Adipose tissue (tissue), 3 donors: Measurements from ENCODE around the gene EBI3. TPM values are rescaled to one million over a fixed set of nuclear protein-coding genes. Genes with fewer than 3 reads are reported as not detected.

Source experiments
- polyA plus RNA-seq, 3 donors: library from polyadenylated mRNA; stranded (reverse); fragments of 200-250 nt; gene quantifications; one replicate each; pipeline ENCODE4 v1.2.3, GENCODE V29; 2013
- donor health status: healthy with polysubstance abuse.
- donor health status: Bipolar disorder and iron deficiency.
- donor health status: healthy.

The EBI3 gene
- polyA plus RNA-seq, 3 donors, result 1.4 to 3.5 (median 3.0) TPM

Other genes with a start within 250 kb of the EBI3 start
- 1,000 to 10,000 TPM; 1,566 to 2,151 (median 1,831) TPM for gene EEF2, start 244.1 kb upstream of the EBI3 start, polyA plus RNA-seq
- gene PIAS4, start 221.8 kb upstream of the EBI3 start, polyA plus RNA-seq, result 10 to 100 TPM in 2 of 3 donors, 1 to 10 TPM in 1; 9.0 to 13.3 (median 10.9) TPM
- gene ZBTB7A, start 162.6 kb upstream of the EBI3 start, polyA plus RNA-seq, result 10 to 100 TPM in 2 of 3 donors, 1 to 10 TPM in 1; 7.4 to 21.9 (median 10.8) TPM
- 100 to 1,000 TPM in 2 of 3 donors, 10 to 100 TPM in 1; 79.8 to 125 (median 104) TPM for gene MAP2K2, start 105.4 kb upstream of the EBI3 start, polyA plus RNA-seq
- under 1 TPM in 2 of 3 donors, not detected in 1; 0.12 to 0.18 TPM for gene CREB3L3, start 75.9 kb upstream of the EBI3 start, polyA plus RNA-seq
- gene SIRT6, start 47.0 kb upstream of the EBI3 start, polyA plus RNA-seq, result 10 to 100 TPM; 13.6 to 18.3 (median 18.2) TPM
- 1 to 10 TPM; 1.5 to 2.2 (median 1.6) TPM for gene ANKRD24, start 46.8 kb upstream of the EBI3 start, polyA plus RNA-seq
- 10 to 100 TPM; 20.9 to 27.1 (median 21.6) TPM for gene YJU2, start 17.6 kb downstream of the EBI3 start, polyA plus RNA-seq
- under 1 TPM in 1 of 3 donors, not detected in 2; 0.12 TPM for gene SHD, start 49.7 kb downstream of the EBI3 start, polyA plus RNA-seq
- 1 to 10 TPM in 1 of 3 donors, under 1 TPM in 2; 0.22 to 4.0 (median 0.59) TPM for gene TMIGD2, start 72.9 kb downstream of the EBI3 start, polyA plus RNA-seq
- under 1 TPM in 2 of 3 donors, not detected in 1; 0.12 TPM for gene FSD1, start 75.1 kb downstream of the EBI3 start, polyA plus RNA-seq
- gene STAP2, start 109.3 kb downstream of the EBI3 start, polyA plus RNA-seq, result 10 to 100 TPM in 2 of 3 donors, 1 to 10 TPM in 1; 6.4 to 15.5 (median 10.1) TPM
- gene MPND, start 114.0 kb downstream of the EBI3 start, polyA plus RNA-seq, result 10 to 100 TPM; 12.0 to 21.6 (median 17.2) TPM
- gene SH3GL1, start 171.0 kb downstream of the EBI3 start, polyA plus RNA-seq, result 10 to 100 TPM; 33.2 to 87.8 (median 74.0) TPM
- gene CHAF1A, start 173.1 kb downstream of the EBI3 start, polyA plus RNA-seq, result 1 to 10 TPM; 3.0 to 7.9 (median 7.4) TPM
- gene UBXN6, start 228.3 kb downstream of the EBI3 start, polyA plus RNA-seq, result 100 to 1,000 TPM in 2 of 3 donors, 10 to 100 TPM in 1; 81.6 to 161 (median 146) TPM
- gene HDGFL2, start 242.8 kb downstream of the EBI3 start, polyA plus RNA-seq, result 10 to 100 TPM; 20.5 to 60.3 (median 24.6) TPM